DOHH2 (cell line): ENCODE results near the gene NOD2.

Source experiments
- H3F3A ChIP-seq: fragments of 200-600 bp; sonication (generic), shearing (Covaris generic); 2 replicates; pipeline ENCODE4 v1.6.0; 2016; ENCODE audit warnings: antibody characterized with exemption, mild to moderate bottlenecking; ENCODE audit not compliant: control insufficient read depth, insufficient read depth
- H3K27ac ChIP-seq: fragments of 200-600 bp; sonication (generic); 2 replicates; pipeline ENCODE4 v1.5.1; 2014; ENCODE audit warnings: low read depth, mild to moderate bottlenecking, low read length, moderate library complexity
- H3K27me3 ChIP-seq: fragments of 200-600 bp; sonication (generic); 2 replicates; pipeline ENCODE4 v1.6.1; 2014; ENCODE audit warnings: mild to moderate bottlenecking, low read length, mixed read lengths; ENCODE audit not compliant: control insufficient read depth
- H3K36me3 ChIP-seq: fragments of 200-600 bp; sonication (generic); 2 replicates; pipeline ENCODE4 v1.6.1; 2014; ENCODE audit warnings: mild to moderate bottlenecking, low read length, moderate library complexity, mixed read lengths; ENCODE audit not compliant: control insufficient read depth
- H3K4me1 ChIP-seq: fragments of 200-600 bp; sonication (generic); 2 replicates; pipeline ENCODE4 v1.6.1; 2014; ENCODE audit warnings: mild to moderate bottlenecking, low read length, mixed read lengths; ENCODE audit not compliant: control insufficient read depth
- H3K4me2 ChIP-seq: fragments of 200-600 bp; sonication (generic); 2 replicates; pipeline ENCODE4 v1.6.0; 2014; ENCODE audit warnings: mild to moderate bottlenecking, low read length, moderate library complexity
- H3K4me3 ChIP-seq: fragments of 200-600 bp; sonication (generic); 2 replicates; pipeline ENCODE4 v1.5.1; 2014; ENCODE audit warnings: mild to moderate bottlenecking, low read length, mixed read lengths
- H3K79me2 ChIP-seq: fragments of 200-600 bp; sonication (generic); 2 replicates; pipeline ENCODE4 v1.6.1; 2014; ENCODE audit warnings: mild to moderate bottlenecking, low read length, mixed read lengths; ENCODE audit not compliant: control insufficient read depth
- H3K9me2 ChIP-seq: fragments of 200-600 bp; sonication (generic); replicated peaks from 2 replicates; pipeline ENCODE4 v1.6.1; 2014; ENCODE audit warnings: mild to moderate bottlenecking, low read length, mixed read lengths; ENCODE audit not compliant: control insufficient read depth
- H3K9me3 ChIP-seq: fragments of 200-600 bp; sonication (generic); 2 replicates; pipeline ENCODE4 v1.6.1; 2014; ENCODE audit warnings: antibody characterized with exemption, low read length, mixed read lengths; ENCODE audit not compliant: control insufficient read depth, insufficient read depth
- H4K20me1 ChIP-seq: fragments of 200-600 bp; sonication (generic); 2 replicates; pipeline ENCODE4 v1.6.0; 2014; ENCODE audit warnings: low read depth, mild to moderate bottlenecking, antibody characterized with exemption, low read length, moderate library complexity; ENCODE audit not compliant: control insufficient read depth, insufficient read depth
- EZH2phosphoT487 ChIP-seq: fragments of 200-600 bp; sonication (generic); IDR thresholded peaks from 2 replicates; pipeline ENCODE4 v1.6.1; 2017; ENCODE audit warnings: borderline replicate concordance, mild to moderate bottlenecking, antibody characterized with exemption, low read length, moderate library complexity, mixed read lengths
- TF ChIP-seq, protein P1 (sequence below): fragments of 200-600 bp; sonication (generic); IDR thresholded peaks from one replicate; pipeline ENCODE4 v1.5.1; 2014; ENCODE audit warnings: antibody characterized with exemption, mild to moderate bottlenecking, low read depth, low read length; ENCODE audit not compliant: poor library complexity, severe bottlenecking

The NOD2 gene

DNA sequence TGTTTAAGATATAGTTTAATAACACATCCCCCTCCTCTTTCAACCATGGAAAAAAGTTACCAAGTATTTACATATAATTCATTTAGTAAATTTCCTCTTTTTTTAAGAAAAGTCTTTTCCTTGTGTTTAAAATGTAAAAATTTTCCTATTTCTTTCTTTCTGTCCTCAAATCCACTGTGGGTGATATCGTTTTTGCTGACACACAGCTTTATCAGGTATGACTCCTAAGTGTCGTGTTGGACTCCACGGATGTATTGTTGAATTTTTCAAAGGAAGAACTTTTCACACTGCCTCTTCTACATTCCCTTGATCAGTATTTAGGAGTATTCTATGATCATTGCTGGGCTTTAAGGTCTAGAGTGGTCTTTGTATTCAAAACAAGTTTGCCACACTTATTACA is 81.6 kb downstream of the NOD2 start:
- Histone ChIP-seq H3K4me3 (no peak overlapping the region), H3K4me1 (no peaks in the 10 kb centered on the region), H3K27ac (no peak overlapping the region), H3K36me3 (0 out of 2 replicates have a peak, but pooled peaks cover 2% of the 10 kb centered on the region), H3K79me2 (no peaks in the 10 kb centered on the region), H3F3A (no peaks in the 10 kb centered on the region), H3K9me2 (no peaks in the 10 kb centered on the region), H3K27me3 (no peaks in the 10 kb centered on the region), H3K9me3 (no peaks in the 10 kb centered on the region), H4K20me1 (no peaks in the 10 kb centered on the region), H3K4me2 (no peak overlapping the region)
- TF ChIP-seq, protein P1, sequence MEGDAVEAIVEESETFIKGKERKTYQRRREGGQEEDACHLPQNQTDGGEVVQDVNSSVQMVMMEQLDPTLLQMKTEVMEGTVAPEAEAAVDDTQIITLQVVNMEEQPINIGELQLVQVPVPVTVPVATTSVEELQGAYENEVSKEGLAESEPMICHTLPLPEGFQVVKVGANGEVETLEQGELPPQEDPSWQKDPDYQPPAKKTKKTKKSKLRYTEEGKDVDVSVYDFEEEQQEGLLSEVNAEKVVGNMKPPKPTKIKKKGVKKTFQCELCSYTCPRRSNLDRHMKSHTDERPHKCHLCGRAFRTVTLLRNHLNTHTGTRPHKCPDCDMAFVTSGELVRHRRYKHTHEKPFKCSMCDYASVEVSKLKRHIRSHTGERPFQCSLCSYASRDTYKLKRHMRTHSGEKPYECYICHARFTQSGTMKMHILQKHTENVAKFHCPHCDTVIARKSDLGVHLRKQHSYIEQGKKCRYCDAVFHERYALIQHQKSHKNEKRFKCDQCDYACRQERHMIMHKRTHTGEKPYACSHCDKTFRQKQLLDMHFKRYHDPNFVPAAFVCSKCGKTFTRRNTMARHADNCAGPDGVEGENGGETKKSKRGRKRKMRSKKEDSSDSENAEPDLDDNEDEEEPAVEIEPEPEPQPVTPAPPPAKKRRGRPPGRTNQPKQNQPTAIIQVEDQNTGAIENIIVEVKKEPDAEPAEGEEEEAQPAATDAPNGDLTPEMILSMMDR = no peak
- TF ChIP-seq EZH2phosphoT487 = no peak

DNA sequence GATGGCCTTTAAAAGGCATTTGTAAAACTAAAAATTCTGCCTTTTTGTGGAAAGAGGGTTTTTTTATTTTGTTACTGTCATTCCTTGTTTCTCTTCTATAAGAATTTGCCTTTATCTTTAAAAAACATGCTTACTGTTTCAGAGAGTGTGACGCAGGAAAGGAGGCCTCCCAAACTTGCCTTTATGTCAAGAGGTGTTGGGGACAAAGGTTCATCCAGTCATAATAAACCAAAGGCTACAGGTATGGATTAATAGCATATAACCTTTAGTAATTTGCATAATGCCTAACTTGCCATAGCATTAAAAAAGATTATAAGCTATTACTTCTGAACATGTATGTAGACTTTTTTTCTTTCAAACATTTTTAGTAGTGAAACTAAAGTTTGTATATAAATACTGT is 82.6 kb downstream of the NOD2 start:
- no peaks in the 10 kb centered on the region for H3F3A ChIP-seq
- no peak overlapping the region for H3K4me2 ChIP-seq
- no peaks in the 10 kb centered on the region for H3K9me2 ChIP-seq
- H3K27ac ChIP-seq = no peak overlapping the region
- H3K4me3 ChIP-seq = no peak overlapping the region
- H3K27me3 ChIP-seq = no peaks in the 10 kb centered on the region
- no peaks in the 10 kb centered on the region for H4K20me1 ChIP-seq
- no peaks in the 10 kb centered on the region for H3K4me1 ChIP-seq
- TF ChIP-seq, protein P1 = no peak
- TF ChIP-seq EZH2phosphoT487 = no peak
- no peaks in the 10 kb centered on the region for H3K79me2 ChIP-seq
- no peaks in the 10 kb centered on the region for H3K9me3 ChIP-seq
- 0 out of 2 replicates have a peak, but pooled peaks cover 2% of the 10 kb centered on the region for H3K36me3 ChIP-seq

DNA sequence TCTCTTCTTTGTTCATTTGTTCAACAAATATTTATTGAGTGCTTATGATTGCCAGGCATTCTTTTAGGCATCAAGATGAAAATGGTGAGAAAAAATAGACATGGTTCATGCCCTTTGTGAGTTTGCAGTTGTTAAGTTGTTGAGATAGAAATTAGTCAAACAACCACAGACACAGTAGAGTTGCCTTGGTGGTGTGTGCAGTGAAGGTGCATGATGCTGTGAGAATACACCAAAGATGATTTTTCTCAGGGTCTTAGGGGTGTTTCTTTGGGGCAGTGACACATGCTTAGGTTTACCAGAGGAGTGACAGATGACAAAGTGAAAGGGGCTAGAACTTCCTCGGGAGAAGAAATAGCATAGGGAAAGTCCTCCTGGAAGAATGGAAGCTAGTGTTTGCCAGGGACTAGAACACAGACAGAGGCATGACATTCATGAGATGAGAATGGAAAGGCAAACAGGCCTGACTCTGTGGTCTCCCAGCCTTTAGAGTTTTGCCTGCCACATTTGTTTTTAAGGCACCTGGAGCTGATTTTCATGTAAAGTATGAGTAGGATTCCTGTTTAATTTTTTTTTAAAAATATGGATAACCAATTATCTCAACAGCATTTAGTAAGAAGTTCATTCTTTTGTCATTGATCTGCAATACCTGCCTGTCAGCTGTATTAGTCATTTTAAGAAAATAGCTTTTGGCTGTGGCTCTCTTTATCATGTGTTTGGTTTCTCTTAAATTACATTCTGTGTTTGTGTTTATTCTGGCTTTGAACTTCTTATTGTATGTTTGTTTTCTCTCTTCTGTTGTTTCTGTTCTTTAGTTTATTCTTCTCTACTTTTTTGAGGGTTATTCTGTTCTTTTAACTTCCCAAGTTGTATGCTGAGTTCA is 85.1 kb downstream of the NOD2 start:
- H3K9me3 ChIP-seq = no peaks in the 10 kb centered on the region
- H3K9me2 ChIP-seq = no peaks in the 10 kb centered on the region
- no peaks in the 10 kb centered on the region for H3K27me3 ChIP-seq
- H3K79me2 ChIP-seq = no peaks in the 10 kb centered on the region
- no peaks in the 10 kb centered on the region for H3F3A ChIP-seq
- H3K27ac ChIP-seq = no peak overlapping the region
- 0 out of 2 replicates have a peak, but pooled peaks cover 2% of the 10 kb centered on the region for H3K36me3 ChIP-seq
- no peak overlapping the region for H3K4me2 ChIP-seq
- no peaks in the 10 kb centered on the region for H4K20me1 ChIP-seq
- no peaks in the 10 kb centered on the region for H3K4me1 ChIP-seq
- TF ChIP-seq, protein P1 = no peak
- TF ChIP-seq EZH2phosphoT487 = no peak
- no peak overlapping the region for H3K4me3 ChIP-seq
